GM23338 (cell line): Measurements from ENCODE around the gene KDM4E. TPM values are rescaled to one million over a fixed set of nuclear protein-coding genes. Genes with fewer than 3 reads are reported as not detected.

Experiments
- ATAC-seq: fragments of 200-7000 bp; cut with Tn5 transposase; 3 replicates; pipeline ENCODE4 v1.9.1; 2020
- DNase-seq: peaks from one replicate; pipeline ENCODE4 v3.0.0-alpha.2; 2015; ENCODE audit warnings: low spot score
- H2AFZ ChIP-seq: fragments of 200-600 bp; sonication (generic); 2 replicates; pipeline ENCODE4 v1.8.0; 2016; ENCODE audit warnings: antibody characterized with exemption, mild to moderate bottlenecking, moderate library complexity
- H3F3A ChIP-seq: fragments of 200-600 bp; sonication (generic); replicated peaks from 2 replicates; pipeline ENCODE4 v1.8.0; 2017; ENCODE audit warnings: antibody characterized with exemption, mixed run types, low read depth
- H3K27ac ChIP-seq: fragments of 200-600 bp; sonication (generic); 2 replicates; pipeline ENCODE4 v1.6.1; 2016; ENCODE audit warnings: low read depth
- H3K27me3 ChIP-seq: fragments of 200-600 bp; sonication (generic); 2 replicates; pipeline ENCODE4 v1.8.0; 2016; ENCODE audit warnings: mild to moderate bottlenecking, mixed run types, moderate library complexity; ENCODE audit not compliant: insufficient read depth
- H3K36me3 ChIP-seq: fragments of 200-600 bp; sonication (generic); 2 replicates; pipeline ENCODE4 v1.8.0; 2016; ENCODE audit warnings: mild to moderate bottlenecking; ENCODE audit not compliant: insufficient read depth
- H3K4me1 ChIP-seq: fragments of 200-600 bp; sonication (generic); 2 replicates; pipeline ENCODE4 v1.8.0; 2016; ENCODE audit warnings: mild to moderate bottlenecking, moderate library complexity; ENCODE audit not compliant: insufficient read depth
- H3K4me2 ChIP-seq: fragments of 200-600 bp; sonication (generic); 2 replicates; pipeline ENCODE4 v1.7.1; 2017; ENCODE audit warnings: mixed run types
- H3K4me3 ChIP-seq: fragments of 200-600 bp; sonication (generic); 2 replicates; pipeline ENCODE4 v1.6.1; 2016; ENCODE audit warnings: mixed run types
- H3K79me2 ChIP-seq: fragments of 200-600 bp; sonication (generic); replicated peaks from 2 replicates; pipeline ENCODE4 v1.8.0; 2017; ENCODE audit warnings: mild to moderate bottlenecking; ENCODE audit not compliant: insufficient read depth
- H3K9me2 ChIP-seq: fragments of 200-600 bp; sonication (generic); 2 replicates; pipeline ENCODE4 v1.8.0; 2017; ENCODE audit not compliant: insufficient read depth
- H4K20me1 ChIP-seq: fragments of 200-600 bp; sonication (generic); replicated peaks from 2 replicates; pipeline ENCODE4 v1.8.0; 2017; ENCODE audit warnings: mild to moderate bottlenecking; ENCODE audit not compliant: insufficient read depth
- H3K27ac Mint-ChIP-seq: 2 replicates; pipeline ENCODE4 v1.8.0; 2020; ENCODE audit warnings: inconsistent platforms, mild to moderate bottlenecking, moderate library complexity, mixed read lengths
- H3K27me3 Mint-ChIP-seq: 3 replicates; pipeline ENCODE4 v1.8.0; 2022; ENCODE audit warnings: low read depth, mild to moderate bottlenecking, moderate library complexity, mixed read lengths, inconsistent platforms; ENCODE audit not compliant: insufficient read depth, poor library complexity
- H3K36me3 Mint-ChIP-seq: 3 replicates; pipeline ENCODE4 v1.8.0; 2021; ENCODE audit warnings: low read depth, mild to moderate bottlenecking, inconsistent platforms, moderate library complexity, mixed read lengths
- H3K4me1 Mint-ChIP-seq: 3 replicates; pipeline ENCODE4 v1.8.0; 2020; ENCODE audit warnings: mild to moderate bottlenecking, inconsistent platforms, mixed read lengths
- H3K4me3 Mint-ChIP-seq: 3 replicates; pipeline ENCODE4 v1.8.0; 2021; ENCODE audit warnings: moderate library complexity, mild to moderate bottlenecking, inconsistent platforms, mixed read lengths
- H3K9me3 Mint-ChIP-seq: 3 replicates; pipeline ENCODE4 v1.8.0; 2020; ENCODE audit warnings: moderate library complexity, mild to moderate bottlenecking, inconsistent platforms, mixed read lengths
- CREB1 ChIP-seq: fragments of 250-450 bp; sonication (Bioruptor Pico); IDR thresholded peaks from 2 replicates; pipeline ENCODE4 v1.5.0; 2020; ENCODE audit warnings: low read depth, mild to moderate bottlenecking, moderate library complexity
- EZH2 ChIP-seq: fragments of 200-600 bp; sonication (generic); IDR thresholded peaks from one replicate; pipeline ENCODE4 v1.8.0; 2017; ENCODE audit warnings: antibody characterized with exemption, mild to moderate bottlenecking, low read depth; ENCODE audit not compliant: unreplicated experiment
- EZH2phosphoT487 ChIP-seq: fragments of 200-600 bp; sonication (generic); IDR thresholded peaks from one replicate; pipeline ENCODE4 v1.8.1; 2018; ENCODE audit warnings: antibody characterized with exemption; ENCODE audit not compliant: unreplicated experiment
- JUNB ChIP-seq: IDR thresholded peaks from one replicate; pipeline ENCODE4 v1.6.1; 2016; ENCODE audit warnings: antibody characterized with exemption; ENCODE audit not compliant: unreplicated experiment
- NANOG ChIP-seq: IDR thresholded peaks from 2 replicates; pipeline ENCODE4 v1.6.1; 2016; ENCODE audit warnings: antibody characterized with exemption, borderline replicate concordance
- POLR2AphosphoS5 ChIP-seq: IDR thresholded peaks from 2 replicates; pipeline ENCODE4 v1.6.1; 2016; ENCODE audit warnings: antibody characterized with exemption, low read depth
- REST ChIP-seq: IDR thresholded peaks from one replicate; pipeline ENCODE4 v1.6.1; 2018; ENCODE audit warnings: antibody characterized with exemption; ENCODE audit not compliant: unreplicated experiment
- STAT1 ChIP-seq: IDR thresholded peaks from one replicate; pipeline ENCODE4 v1.6.1; 2016; ENCODE audit warnings: antibody characterized with exemption; ENCODE audit not compliant: unreplicated experiment
- ZNF114 ChIP-seq: fragments of 250-450 bp; sonication (Bioruptor Pico); IDR thresholded peaks from 2 replicates; pipeline ENCODE4 v1.5.0; 2020; ENCODE audit warnings: mild to moderate bottlenecking, moderate library complexity
- ZNF331 ChIP-seq: fragments of 250-450 bp; sonication (Bioruptor Pico); IDR thresholded peaks from 2 replicates; pipeline ENCODE4 v1.5.0; 2020; ENCODE audit warnings: low read depth, mild to moderate bottlenecking, moderate library complexity
- polyA plus RNA-seq: library from polyadenylated mRNA; unstranded; fragments of >200 nt; fragmentation: Nextera tagmentation; extraction: Ambion mirVana; gene quantifications from 2 replicates; pipeline ENCODE4 v1.2.1, GENCODE V29; 2016
- total RNA-seq: library from RNA; depleted of rRNA; stranded (reverse); fragments of >200 nt; shearing (Covaris generic); gene quantifications from 2 replicates; pipeline ENCODE4 v1.2.3, GENCODE V29; 2014
- TF ChIP-seq, protein P1 (sequence below), 2 experiments: fragments of 200-600 bp in 1 of 2; sonication (generic) in 1 of 2; conservative IDR thresholded peaks; 2 replicates each; pipeline versions ENCODE4 v1.5.1 to v1.6.1; 2016 to 2017; ENCODE audit warnings: antibody characterized with exemption in 2 of 2, low read depth in 2 of 2, mild to moderate bottlenecking in 2 of 2, moderate library complexity in 1 of 2
- TF ChIP-seq, protein P2 (sequence below): IDR thresholded peaks from 2 replicates; pipeline ENCODE4 v1.6.1; 2016; ENCODE audit warnings: antibody characterized with exemption
- TF ChIP-seq, protein P3 (sequence below): fragments of 250-450 bp; sonication (Bioruptor Pico); IDR thresholded peaks from 2 replicates; pipeline ENCODE4 v1.5.0; 2020; ENCODE audit warnings: mild to moderate bottlenecking, moderate library complexity

Gene KDM4E
- total and polyA plus RNA-seq, 2 experiments from 2014 or later: not detected

GRCh38 chr11:95028357-95028756 is 3.3 kb downstream of the KDM4E start:
- H3K9me2 ChIP-seq: peaks cover 15% of the 10 kb centered on the region; the same call in 1 of the 2 replicates
- Mint-ChIP-seq H3K27ac (no peak overlapping the region), H3K27me3 (no peaks in the 10 kb centered on the region), H3K4me1 (no peaks in the 10 kb centered on the region), H3K4me3 (no peak overlapping the region), H3K36me3 (no peaks in the 10 kb centered on the region), H3K9me3 (no peaks in the 10 kb centered on the region)
- DNase-seq: no peak
- no peak overlapping the region for H2AFZ ChIP-seq
- H3K4me2 ChIP-seq: no peak overlapping the region
- H3K4me1 ChIP-seq: no peaks in the 10 kb centered on the region
- no peaks in the 10 kb centered on the region for H3F3A ChIP-seq
- ATAC-seq: no peak
- H4K20me1 ChIP-seq: no peaks in the 10 kb centered on the region
- H3K4me3 ChIP-seq: no peak overlapping the region
- TF ChIP-seq POLR2AphosphoS5 (no peak), EZH2 (no peak), EZH2phosphoT487 (no peak), ZNF114 (no peak), STAT1 (no peak), JUNB (no peak), NANOG (no peak), REST (no peak), ZNF331 (no peak), CREB1 (CRISPR knock-in tag) (no peak)
- TF ChIP-seq, protein P1, sequence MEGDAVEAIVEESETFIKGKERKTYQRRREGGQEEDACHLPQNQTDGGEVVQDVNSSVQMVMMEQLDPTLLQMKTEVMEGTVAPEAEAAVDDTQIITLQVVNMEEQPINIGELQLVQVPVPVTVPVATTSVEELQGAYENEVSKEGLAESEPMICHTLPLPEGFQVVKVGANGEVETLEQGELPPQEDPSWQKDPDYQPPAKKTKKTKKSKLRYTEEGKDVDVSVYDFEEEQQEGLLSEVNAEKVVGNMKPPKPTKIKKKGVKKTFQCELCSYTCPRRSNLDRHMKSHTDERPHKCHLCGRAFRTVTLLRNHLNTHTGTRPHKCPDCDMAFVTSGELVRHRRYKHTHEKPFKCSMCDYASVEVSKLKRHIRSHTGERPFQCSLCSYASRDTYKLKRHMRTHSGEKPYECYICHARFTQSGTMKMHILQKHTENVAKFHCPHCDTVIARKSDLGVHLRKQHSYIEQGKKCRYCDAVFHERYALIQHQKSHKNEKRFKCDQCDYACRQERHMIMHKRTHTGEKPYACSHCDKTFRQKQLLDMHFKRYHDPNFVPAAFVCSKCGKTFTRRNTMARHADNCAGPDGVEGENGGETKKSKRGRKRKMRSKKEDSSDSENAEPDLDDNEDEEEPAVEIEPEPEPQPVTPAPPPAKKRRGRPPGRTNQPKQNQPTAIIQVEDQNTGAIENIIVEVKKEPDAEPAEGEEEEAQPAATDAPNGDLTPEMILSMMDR (conservative IDR thresholded peaks at IDR 0.05; ENCODE audit: low read depth in 2 of 2): no peak
- TF ChIP-seq, protein P2, sequence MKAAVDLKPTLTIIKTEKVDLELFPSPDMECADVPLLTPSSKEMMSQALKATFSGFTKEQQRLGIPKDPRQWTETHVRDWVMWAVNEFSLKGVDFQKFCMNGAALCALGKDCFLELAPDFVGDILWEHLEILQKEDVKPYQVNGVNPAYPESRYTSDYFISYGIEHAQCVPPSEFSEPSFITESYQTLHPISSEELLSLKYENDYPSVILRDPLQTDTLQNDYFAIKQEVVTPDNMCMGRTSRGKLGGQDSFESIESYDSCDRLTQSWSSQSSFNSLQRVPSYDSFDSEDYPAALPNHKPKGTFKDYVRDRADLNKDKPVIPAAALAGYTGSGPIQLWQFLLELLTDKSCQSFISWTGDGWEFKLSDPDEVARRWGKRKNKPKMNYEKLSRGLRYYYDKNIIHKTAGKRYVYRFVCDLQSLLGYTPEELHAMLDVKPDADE: no peak
- TF ChIP-seq, protein P3, sequence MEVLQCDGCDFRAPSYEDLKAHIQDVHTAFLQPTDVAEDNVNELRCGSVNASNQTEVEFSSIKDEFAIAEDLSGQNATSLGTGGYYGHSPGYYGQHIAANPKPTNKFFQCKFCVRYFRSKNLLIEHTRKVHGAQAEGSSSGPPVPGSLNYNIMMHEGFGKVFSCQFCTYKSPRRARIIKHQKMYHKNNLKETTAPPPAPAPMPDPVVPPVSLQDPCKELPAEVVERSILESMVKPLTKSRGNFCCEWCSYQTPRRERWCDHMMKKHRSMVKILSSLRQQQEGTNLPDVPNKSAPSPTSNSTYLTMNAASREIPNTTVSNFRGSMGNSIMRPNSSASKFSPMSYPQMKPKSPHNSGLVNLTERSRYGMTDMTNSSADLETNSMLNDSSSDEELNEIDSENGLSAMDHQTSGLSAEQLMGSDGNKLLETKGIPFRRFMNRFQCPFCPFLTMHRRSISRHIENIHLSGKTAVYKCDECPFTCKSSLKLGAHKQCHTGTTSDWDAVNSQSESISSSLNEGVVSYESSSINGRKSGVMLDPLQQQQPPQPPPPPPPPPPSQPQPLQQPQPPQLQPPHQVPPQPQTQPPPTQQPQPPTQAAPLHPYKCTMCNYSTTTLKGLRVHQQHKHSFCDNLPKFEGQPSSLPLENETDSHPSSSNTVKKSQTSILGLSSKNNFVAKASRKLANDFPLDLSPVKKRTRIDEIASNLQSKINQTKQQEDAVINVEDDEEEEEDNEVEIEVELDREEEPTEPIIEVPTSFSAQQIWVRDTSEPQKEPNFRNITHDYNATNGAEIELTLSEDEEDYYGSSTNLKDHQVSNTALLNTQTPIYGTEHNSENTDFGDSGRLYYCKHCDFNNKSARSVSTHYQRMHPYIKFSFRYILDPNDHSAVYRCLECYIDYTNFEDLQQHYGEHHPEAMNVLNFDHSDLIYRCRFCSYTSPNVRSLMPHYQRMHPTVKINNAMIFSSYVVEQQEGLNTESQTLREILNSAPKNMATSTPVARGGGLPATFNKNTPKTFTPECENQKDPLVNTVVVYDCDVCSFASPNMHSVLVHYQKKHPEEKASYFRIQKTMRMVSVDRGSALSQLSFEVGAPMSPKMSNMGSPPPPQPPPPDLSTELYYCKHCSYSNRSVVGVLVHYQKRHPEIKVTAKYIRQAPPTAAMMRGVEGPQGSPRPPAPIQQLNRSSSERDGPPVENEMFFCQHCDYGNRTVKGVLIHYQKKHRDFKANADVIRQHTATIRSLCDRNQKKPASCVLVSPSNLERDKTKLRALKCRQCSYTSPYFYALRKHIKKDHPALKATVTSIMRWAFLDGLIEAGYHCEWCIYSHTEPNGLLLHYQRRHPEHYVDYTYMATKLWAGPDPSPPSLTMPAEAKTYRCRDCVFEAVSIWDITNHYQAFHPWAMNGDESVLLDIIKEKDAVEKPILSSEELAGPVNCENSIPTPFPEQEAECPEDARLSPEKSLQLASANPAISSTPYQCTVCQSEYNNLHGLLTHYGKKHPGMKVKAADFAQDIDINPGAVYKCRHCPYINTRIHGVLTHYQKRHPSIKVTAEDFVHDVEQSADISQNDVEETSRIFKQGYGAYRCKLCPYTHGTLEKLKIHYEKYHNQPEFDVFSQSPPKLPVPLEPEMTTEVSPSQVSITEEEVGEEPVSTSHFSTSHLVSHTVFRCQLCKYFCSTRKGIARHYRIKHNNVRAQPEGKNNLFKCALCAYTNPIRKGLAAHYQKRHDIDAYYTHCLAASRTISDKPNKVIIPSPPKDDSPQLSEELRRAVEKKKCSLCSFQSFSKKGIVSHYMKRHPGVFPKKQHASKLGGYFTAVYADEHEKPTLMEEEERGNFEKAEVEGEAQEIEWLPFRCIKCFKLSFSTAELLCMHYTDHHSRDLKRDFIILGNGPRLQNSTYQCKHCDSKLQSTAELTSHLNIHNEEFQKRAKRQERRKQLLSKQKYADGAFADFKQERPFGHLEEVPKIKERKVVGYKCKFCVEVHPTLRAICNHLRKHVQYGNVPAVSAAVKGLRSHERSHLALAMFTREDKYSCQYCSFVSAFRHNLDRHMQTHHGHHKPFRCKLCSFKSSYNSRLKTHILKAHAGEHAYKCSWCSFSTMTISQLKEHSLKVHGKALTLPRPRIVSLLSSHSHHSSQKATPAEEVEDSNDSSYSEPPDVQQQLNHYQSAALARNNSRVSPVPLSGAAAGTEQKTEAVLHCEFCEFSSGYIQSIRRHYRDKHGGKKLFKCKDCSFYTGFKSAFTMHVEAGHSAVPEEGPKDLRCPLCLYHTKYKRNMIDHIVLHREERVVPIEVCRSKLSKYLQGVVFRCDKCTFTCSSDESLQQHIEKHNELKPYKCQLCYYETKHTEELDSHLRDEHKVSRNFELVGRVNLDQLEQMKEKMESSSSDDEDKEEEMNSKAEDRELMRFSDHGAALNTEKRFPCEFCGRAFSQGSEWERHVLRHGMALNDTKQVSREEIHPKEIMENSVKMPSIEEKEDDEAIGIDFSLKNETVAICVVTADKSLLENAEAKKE: no peak
- H3K27me3 ChIP-seq: no peaks in the 10 kb centered on the region
- H3K79me2 ChIP-seq: no peaks in the 10 kb centered on the region
- no peak overlapping the region for H3K27ac ChIP-seq
- H3K36me3 ChIP-seq: no peaks in the 10 kb centered on the region
